ENCODE results near the gene EIF2AK3.

Gene EIF2AK3

GRCh38 chr2:88601286-88601685, 26.0 kb downstream of the EIF2AK3 start:
- no peak for DNase-seq (ENCODE audit: low read depth)
- TF ChIP-seq CTCF (conservative IDR thresholded peaks at IDR 0.05; ENCODE audit: low read length): no peak

GRCh38 chr2:88600038-88600465, 27.2 kb downstream of the EIF2AK3 start:
- DNase-seq (ENCODE audit: low read depth): peak; percentile 84
- no peak for TF ChIP-seq CTCF (conservative IDR thresholded peaks at IDR 0.05; ENCODE audit: low read length)
- H3K4me3 ChIP-seq (ENCODE audit: low read length): no peak overlapping the region

More at GRCh38 chr2:88601286-88601685, 26.0 kb downstream of the EIF2AK3 start:
- no peak overlapping the region for H3K4me3 ChIP-seq (ENCODE audit: low read length)

- DNase-seq (ENCODE audit: low read depth): no peak
- no peak overlapping the region for H3K4me3 ChIP-seq (ENCODE audit: low read length)
- no peak for TF ChIP-seq CTCF (conservative IDR thresholded peaks at IDR 0.05; ENCODE audit: low read length)
Measured at GRCh38 chr2:88599527-88599926, 27.7 kb downstream of the EIF2AK3 start.

- no peak for TF ChIP-seq CTCF (conservative IDR thresholded peaks at IDR 0.05; ENCODE audit: low read length)
- H3K4me3 ChIP-seq (ENCODE audit: low read length): no peak overlapping the region
- no peak for DNase-seq (ENCODE audit: low read depth)
Measured at GRCh38 chr2:88597168-88597567, 30.1 kb downstream of the EIF2AK3 start.

GRCh38 chr2:88596141-88596830, 31.0 kb downstream of the EIF2AK3 start:
- DNase-seq (ENCODE audit: low read depth): no peak
- H3K4me3 ChIP-seq (ENCODE audit: low read length): no peak overlapping the region
- TF ChIP-seq CTCF (conservative IDR thresholded peaks at IDR 0.05; ENCODE audit: low read length): no peak

- H3K4me3 ChIP-seq (ENCODE audit: low read length): no peak overlapping the region
- no peak for DNase-seq (ENCODE audit: low read depth)
- no peak for TF ChIP-seq CTCF (conservative IDR thresholded peaks at IDR 0.05; ENCODE audit: low read length)
Measured at GRCh38 chr2:88591698-88592097, 35.6 kb downstream of the EIF2AK3 start.

- peak; percentile 70 for DNase-seq (ENCODE audit: low read depth)
- TF ChIP-seq CTCF (conservative IDR thresholded peaks at IDR 0.05; ENCODE audit: low read length): peak; percentile 91
- H3K4me3 ChIP-seq (ENCODE audit: low read length): no peak overlapping the region
Measured at GRCh38 chr2:88590998-88591613, 36.2 kb downstream of the EIF2AK3 start.
